ENCODE measurements around the gene PSME4. TPM values are rescaled to one million over a fixed set of nuclear protein-coding genes. Genes with fewer than 3 reads are reported as not detected.

Gene PSME4, protein sequence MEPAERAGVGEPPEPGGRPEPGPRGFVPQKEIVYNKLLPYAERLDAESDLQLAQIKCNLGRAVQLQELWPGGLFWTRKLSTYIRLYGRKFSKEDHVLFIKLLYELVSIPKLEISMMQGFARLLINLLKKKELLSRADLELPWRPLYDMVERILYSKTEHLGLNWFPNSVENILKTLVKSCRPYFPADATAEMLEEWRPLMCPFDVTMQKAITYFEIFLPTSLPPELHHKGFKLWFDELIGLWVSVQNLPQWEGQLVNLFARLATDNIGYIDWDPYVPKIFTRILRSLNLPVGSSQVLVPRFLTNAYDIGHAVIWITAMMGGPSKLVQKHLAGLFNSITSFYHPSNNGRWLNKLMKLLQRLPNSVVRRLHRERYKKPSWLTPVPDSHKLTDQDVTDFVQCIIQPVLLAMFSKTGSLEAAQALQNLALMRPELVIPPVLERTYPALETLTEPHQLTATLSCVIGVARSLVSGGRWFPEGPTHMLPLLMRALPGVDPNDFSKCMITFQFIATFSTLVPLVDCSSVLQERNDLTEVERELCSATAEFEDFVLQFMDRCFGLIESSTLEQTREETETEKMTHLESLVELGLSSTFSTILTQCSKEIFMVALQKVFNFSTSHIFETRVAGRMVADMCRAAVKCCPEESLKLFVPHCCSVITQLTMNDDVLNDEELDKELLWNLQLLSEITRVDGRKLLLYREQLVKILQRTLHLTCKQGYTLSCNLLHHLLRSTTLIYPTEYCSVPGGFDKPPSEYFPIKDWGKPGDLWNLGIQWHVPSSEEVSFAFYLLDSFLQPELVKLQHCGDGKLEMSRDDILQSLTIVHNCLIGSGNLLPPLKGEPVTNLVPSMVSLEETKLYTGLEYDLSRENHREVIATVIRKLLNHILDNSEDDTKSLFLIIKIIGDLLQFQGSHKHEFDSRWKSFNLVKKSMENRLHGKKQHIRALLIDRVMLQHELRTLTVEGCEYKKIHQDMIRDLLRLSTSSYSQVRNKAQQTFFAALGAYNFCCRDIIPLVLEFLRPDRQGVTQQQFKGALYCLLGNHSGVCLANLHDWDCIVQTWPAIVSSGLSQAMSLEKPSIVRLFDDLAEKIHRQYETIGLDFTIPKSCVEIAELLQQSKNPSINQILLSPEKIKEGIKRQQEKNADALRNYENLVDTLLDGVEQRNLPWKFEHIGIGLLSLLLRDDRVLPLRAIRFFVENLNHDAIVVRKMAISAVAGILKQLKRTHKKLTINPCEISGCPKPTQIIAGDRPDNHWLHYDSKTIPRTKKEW (N-terminal part only)
- total RNA-seq: 42.2 TPM

GRCh38 chr2:53970724-53971602 is at the start of gene PSME4:
Gene PSME4 (minus strand): TSS chr2:53970993. CDS start chr2:53970784, 209 bp downstream.
- DNase-seq (ENCODE audit: low spot score) (peak; percentile 97), ATAC-seq (peak; percentile 96)
- intact Hi-C loops (cut with DNase I): no loop called here

DNA sequence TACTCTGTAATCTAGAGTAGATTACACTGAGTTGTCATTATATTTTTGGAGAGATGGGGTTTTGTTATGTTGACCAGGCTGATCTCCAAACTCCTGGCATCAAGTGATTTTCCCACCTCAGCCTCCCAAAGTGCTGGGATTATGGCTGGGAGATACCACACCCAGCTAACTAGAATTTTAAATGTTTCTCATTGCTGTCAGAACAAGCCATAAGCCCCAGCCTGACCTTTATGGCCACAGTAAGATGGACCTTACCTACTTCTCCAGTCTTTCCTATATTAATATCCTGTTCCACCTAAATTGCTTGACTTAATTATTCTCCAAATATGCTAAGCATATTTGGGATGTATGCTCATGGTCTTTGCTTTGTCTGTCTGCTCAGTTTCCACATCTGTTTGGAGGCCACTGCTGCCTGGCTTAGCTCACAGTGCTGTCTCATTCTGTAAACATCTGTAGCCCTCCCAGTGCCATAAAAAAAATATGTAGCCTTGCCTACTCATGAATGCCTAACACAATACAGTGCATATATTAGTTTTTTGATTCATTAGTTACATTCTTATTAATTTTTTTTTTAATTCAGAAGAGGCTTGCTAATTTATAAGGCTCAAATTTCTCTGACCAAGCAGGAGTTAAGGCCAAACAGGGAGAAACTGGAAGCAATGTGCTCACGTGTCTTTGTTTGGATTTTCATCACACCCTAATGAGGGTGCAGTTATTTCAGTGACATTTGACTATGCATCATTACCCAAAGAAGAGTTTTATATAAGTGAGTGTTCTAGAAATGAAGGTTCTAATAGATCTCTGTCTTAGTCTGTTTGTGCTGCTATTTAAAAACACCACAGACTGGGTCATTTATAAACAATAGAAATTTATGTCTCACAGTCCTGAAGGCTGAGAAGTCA is 45.3 kb upstream of the PSME4 start:
- ATAC-seq (peak; percentile 38), DNase-seq (ENCODE audit: low spot score) (no peak)
- intact Hi-C loops (cut with DNase I): no loop called here

GRCh38 chr2:54013996-54014395 is 43.2 kb upstream of the PSME4 start:
- DNase-seq (ENCODE audit: low spot score) (no peak), ATAC-seq (no peak)
- intact Hi-C loops (cut with DNase I): no loop called here

GRCh38 chr2:54012538-54013141 is 41.8 kb upstream of the PSME4 start:
- ATAC-seq: no peak

GRCh38 chr2:54009549-54009948 is 38.8 kb upstream of the PSME4 start:
- ATAC-seq: no peak
- intact Hi-C loops (cut with DNase I): no loop called here
- no peak for DNase-seq (ENCODE audit: low spot score)

More at GRCh38 chr2:54012538-54013141, 41.8 kb upstream of the PSME4 start:
- no peak for DNase-seq (ENCODE audit: low spot score)
- intact Hi-C loops (cut with DNase I): no loop called here

DNA sequence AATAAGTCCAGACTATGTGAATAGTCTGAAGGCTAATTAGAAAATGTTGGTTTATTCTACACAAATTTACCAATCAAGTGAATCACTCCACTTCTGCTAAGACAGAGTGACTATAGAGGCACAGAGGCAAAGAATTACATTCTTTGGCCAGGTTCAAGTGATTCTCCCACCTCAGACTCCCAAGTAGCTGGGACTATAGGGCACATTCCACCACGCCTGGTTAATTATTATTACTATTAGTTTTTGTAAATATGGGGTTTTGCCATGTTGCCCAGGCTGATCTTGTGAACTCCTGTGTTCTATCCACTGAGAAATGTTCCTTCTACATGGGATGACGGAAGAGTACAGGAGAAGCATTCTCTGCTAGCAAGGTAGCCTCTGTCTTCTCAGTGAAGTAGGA is 37.6 kb upstream of the PSME4 start:
- ATAC-seq (no peak), DNase-seq (ENCODE audit: low spot score) (no peak)
- intact Hi-C loops (cut with DNase I): no loop called here

GRCh38 chr2:54000524-54000923 is 29.7 kb upstream of the PSME4 start:
- intact Hi-C loops (cut with DNase I): no loop called here
- ATAC-seq: no peak
- DNase-seq (ENCODE audit: low spot score): no peak

- DNase-seq (ENCODE audit: low spot score): no peak
- intact Hi-C loops (cut with DNase I): no loop called here
- ATAC-seq: no peak
These were observed 29.3 kb upstream of the PSME4 start for GRCh38 chr2:54000122-54000521.

DNA sequence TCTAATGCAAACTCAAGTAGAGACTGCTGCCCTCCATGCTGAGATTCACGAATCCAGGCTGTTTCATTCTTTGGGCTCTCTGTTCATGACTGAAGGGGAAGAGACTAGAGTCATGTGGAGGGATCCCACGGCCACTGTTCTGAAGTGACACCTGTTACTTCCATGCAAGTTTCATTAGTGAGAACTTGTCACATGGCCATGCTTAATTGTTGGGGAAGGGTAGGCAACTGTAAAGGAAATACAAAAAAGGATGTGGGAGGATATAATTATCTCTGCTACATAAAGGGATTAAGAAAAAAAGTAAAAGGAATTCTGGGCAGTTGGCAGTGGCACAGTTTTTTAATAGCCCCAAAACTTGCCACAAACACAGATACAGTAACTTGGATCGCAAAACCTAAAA is 28.0 kb upstream of the PSME4 start:
- ATAC-seq: no peak
- DNase-seq (ENCODE audit: low spot score): no peak
- intact Hi-C loops (cut with DNase I): no loop called here

- intact Hi-C loops (cut with DNase I): no loop called here
- ATAC-seq: peak; percentile 44
- no peak for DNase-seq (ENCODE audit: low spot score)
These were observed 24.3 kb upstream of the PSME4 start for GRCh38 chr2:53994818-53995808.

DNA sequence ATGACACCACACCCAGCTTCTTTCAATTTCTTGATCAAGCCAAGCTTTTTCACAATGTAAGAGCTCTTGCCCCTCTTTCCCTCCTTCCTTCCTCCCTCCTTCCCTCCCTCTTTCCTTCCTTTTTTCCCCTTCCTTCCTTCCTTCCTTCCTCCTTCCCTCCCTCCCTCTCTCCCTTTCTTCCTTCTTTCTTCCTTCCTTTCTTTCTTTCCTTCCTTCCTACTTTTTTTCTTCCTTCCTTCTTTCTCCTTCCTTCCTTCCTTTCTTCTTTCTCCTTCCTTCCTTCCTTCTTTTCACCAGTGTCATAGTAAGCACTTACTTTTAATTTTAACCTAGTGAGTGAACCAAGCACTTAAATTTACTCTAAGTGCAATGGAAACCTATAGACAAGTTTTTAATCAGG is 21.2 kb upstream of the PSME4 start:
- intact Hi-C loops (cut with DNase I): no loop called here
- ATAC-seq: no peak
- DNase-seq (ENCODE audit: low spot score): no peak

DNA sequence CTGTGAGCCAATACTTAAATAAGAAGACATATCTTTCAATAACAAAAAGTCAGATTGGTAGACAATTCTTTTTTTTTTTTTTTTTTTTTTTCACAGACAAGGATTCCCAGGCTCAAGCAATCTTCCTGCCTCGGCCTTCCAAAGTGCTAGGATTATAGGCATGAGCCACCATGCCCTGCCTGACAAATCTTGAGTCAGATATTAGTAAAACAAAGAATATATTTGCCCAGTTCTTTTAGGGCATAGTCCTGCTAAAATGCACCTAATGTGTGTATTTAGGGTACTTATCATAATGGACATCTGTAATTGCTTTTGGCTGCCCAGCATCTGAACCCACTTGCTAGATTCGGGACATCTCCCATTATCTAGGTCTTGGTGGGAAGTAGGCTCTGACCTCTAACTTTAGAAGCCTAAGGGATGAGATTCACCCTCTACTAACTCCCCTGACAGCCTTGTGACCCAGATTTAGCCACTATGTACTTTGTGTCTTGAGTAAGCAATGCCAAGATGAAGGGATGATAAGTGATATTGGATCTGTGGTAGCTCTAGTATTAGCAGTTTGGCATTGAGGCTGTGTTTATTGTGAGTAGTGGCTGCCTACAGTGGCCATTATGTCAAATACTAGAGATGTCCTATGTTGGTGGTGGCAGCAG is 18.5 kb upstream of the PSME4 start:
- intact Hi-C loops (cut with DNase I): no loop called here
- DNase-seq (ENCODE audit: low spot score): no peak
- ATAC-seq: no peak

- ATAC-seq (no peak), DNase-seq (ENCODE audit: low spot score) (no peak)
- intact Hi-C loops (cut with DNase I): no loop called here
These were observed 16.6 kb upstream of the PSME4 start for GRCh38 chr2:53987336-53987921.

DNA sequence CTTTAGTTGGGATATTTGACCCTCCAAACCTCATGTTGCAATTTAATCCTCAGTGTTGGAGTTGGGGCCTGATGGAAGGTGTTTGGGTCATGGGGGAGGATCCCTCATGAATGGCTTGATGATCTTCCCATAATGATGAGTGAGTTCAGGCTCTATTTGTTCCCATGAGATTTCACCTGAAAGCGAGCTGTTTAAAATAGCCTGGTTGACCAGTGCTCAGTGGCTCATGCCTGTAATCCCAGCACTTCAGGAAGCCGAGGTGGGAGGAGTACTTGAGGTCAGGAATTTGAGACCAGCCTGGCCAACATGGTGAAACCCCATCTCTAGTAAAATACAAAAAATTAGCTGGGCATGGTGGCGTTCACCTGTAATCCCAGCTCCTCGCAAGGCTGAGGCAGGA is 14.9 kb upstream of the PSME4 start:
- ATAC-seq: no peak

More for the DNA sequence above, 14.9 kb upstream of the PSME4 start:
- intact Hi-C loops (cut with DNase I): no loop called here
- DNase-seq (ENCODE audit: low spot score): no peak
